ENCODE results near the gene SMAD3.

DNA sequence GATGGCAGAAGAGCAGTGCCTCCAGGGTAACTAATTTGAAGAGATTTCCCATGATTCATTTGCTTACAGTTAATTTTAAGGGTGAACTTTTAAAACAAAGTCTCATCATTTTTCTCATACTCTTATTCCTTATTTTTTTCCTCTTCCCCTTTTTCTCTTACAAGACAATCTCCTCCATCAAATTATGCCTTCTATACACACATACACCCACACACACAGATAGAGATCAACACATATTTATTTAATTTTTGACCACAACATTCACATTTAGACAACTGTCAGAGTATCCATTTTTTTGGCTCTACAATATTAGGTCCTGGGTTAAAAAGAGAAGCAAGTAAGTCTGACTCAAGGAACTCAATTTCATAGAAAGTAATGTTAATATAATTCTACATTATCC lies 151.5 kb downstream of the SMAD3 start:
- TF ChIP-seq, protein P1, sequence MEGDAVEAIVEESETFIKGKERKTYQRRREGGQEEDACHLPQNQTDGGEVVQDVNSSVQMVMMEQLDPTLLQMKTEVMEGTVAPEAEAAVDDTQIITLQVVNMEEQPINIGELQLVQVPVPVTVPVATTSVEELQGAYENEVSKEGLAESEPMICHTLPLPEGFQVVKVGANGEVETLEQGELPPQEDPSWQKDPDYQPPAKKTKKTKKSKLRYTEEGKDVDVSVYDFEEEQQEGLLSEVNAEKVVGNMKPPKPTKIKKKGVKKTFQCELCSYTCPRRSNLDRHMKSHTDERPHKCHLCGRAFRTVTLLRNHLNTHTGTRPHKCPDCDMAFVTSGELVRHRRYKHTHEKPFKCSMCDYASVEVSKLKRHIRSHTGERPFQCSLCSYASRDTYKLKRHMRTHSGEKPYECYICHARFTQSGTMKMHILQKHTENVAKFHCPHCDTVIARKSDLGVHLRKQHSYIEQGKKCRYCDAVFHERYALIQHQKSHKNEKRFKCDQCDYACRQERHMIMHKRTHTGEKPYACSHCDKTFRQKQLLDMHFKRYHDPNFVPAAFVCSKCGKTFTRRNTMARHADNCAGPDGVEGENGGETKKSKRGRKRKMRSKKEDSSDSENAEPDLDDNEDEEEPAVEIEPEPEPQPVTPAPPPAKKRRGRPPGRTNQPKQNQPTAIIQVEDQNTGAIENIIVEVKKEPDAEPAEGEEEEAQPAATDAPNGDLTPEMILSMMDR (IDR thresholded peaks at IDR 0.05): no peak
- TF ChIP-seq EZH2 (IDR thresholded peaks at IDR 0.05; ENCODE audit: borderline replicate concordance, insufficient read depth, low read depth, low read length, poor library complexity, severe bottlenecking): no peak
